ENCODE results near the gene MFAP2. TPM values are rescaled to one million over a fixed set of nuclear protein-coding genes. Genes with fewer than 3 reads are reported as not detected.

MFAP2 gene
- total RNA-seq, 1 experiment from 2014 or later = 0.58 TPM

- intact Hi-C loops (cut with micrococcal nuclease) = no loop called here
- DNase-seq (ENCODE audit: unreplicated experiment) = no peak
- no peaks in the 10 kb centered on the region for H3K4me1 Mint-ChIP-seq (ENCODE audit: insufficient read depth, unreplicated experiment)
- no TSS peak for BruUV-seq (replicated peaks)
- no peaks in the 10 kb centered on the region for H3K9me3 Mint-ChIP-seq (ENCODE audit: unreplicated experiment)
- H3K27ac Mint-ChIP-seq (ENCODE audit: low read depth, unreplicated experiment) = no peak overlapping the region
- no peak for TF ChIP-seq CTCF (IDR thresholded peaks at IDR 0.05; ENCODE audit: unreplicated experiment)
- H3K4me3 Mint-ChIP-seq (ENCODE audit: unreplicated experiment) = no peak overlapping the region
- CTCF ChIA-PET = interaction anchor here (0.5 to 0.9 kb wide), 3 partner anchors 9 to 283 kb away, joined by 3 to 4 read pairs (median 3); no protein-coding TSS in a partner anchor
- POLR2A ChIA-PET = interaction anchor here (1.2 kb wide), 1 partner anchor 9 kb away, joined by 3 read pairs; no protein-coding TSS in a partner anchor
- peaks cover 24% of the 10 kb centered on the region for H3K36me3 Mint-ChIP-seq (ENCODE audit: insufficient read depth, unreplicated experiment)
- no peaks in the 10 kb centered on the region for H3K27me3 Mint-ChIP-seq (ENCODE audit: insufficient read depth, unreplicated experiment)
Observed at GRCh38 chr1:16961297-16962133, 18.9 kb downstream of the MFAP2 start.

GRCh38 chr1:16960560-16961296, 19.7 kb downstream of the MFAP2 start:
- POLR2A ChIA-PET = interaction anchor here (0.7 to 1.2 kb wide), 3 partner anchors 9 to 12 kb away, joined by 3 to 4 read pairs (median 3); no protein-coding TSS in a partner anchor
- CTCF ChIA-PET = interaction anchor here (0.8 to 1.2 kb wide), 2 partner anchors 84 to 88 kb away, joined by 3 read pairs; no protein-coding TSS in a partner anchor
- no peaks in the 10 kb centered on the region for H3K9me3 Mint-ChIP-seq (ENCODE audit: unreplicated experiment)
- no peak for TF ChIP-seq CTCF (IDR thresholded peaks at IDR 0.05; ENCODE audit: unreplicated experiment)
- no peaks in the 10 kb centered on the region for H3K27me3 Mint-ChIP-seq (ENCODE audit: insufficient read depth, unreplicated experiment)
- H3K4me3 Mint-ChIP-seq (ENCODE audit: unreplicated experiment) = no peak overlapping the region
- DNase-seq (ENCODE audit: unreplicated experiment) = no peak
- intact Hi-C loops (cut with micrococcal nuclease) = no loop called here
- no peak overlapping the region for H3K27ac Mint-ChIP-seq (ENCODE audit: low read depth, unreplicated experiment)
- H3K4me1 Mint-ChIP-seq (ENCODE audit: insufficient read depth, unreplicated experiment) = no peaks in the 10 kb centered on the region
- BruUV-seq (replicated peaks) = no TSS peak
- peaks cover 16% of the 10 kb centered on the region for H3K36me3 Mint-ChIP-seq (ENCODE audit: insufficient read depth, unreplicated experiment)

- Mint-ChIP-seq H3K27me3 (ENCODE audit: insufficient read depth, unreplicated experiment) (no peaks in the 10 kb centered on the region), H3K9me3 (ENCODE audit: unreplicated experiment) (no peaks in the 10 kb centered on the region), H3K4me1 (ENCODE audit: insufficient read depth, unreplicated experiment) (no peaks in the 10 kb centered on the region), H3K36me3 (ENCODE audit: insufficient read depth, unreplicated experiment) (peaks cover 10% of the 10 kb centered on the region), H3K4me3 (ENCODE audit: unreplicated experiment) (no peak overlapping the region), H3K27ac (ENCODE audit: low read depth, unreplicated experiment) (no peak overlapping the region)
- CTCF ChIA-PET = no interaction called here
- TF ChIP-seq CTCF (IDR thresholded peaks at IDR 0.05; ENCODE audit: unreplicated experiment) = no peak
- POLR2A ChIA-PET = interaction anchor here (1.3 kb wide), 1 partner anchor 13 kb away, joined by 4 read pairs; no protein-coding TSS in a partner anchor
- intact Hi-C loops (cut with micrococcal nuclease) = no loop called here
- BruUV-seq (replicated peaks) = no TSS peak
- DNase-seq (ENCODE audit: unreplicated experiment) = no peak
Observed at GRCh38 chr1:16958475-16958874, 21.9 kb downstream of the MFAP2 start.

- Mint-ChIP-seq H3K27ac (ENCODE audit: low read depth, unreplicated experiment) (no peak overlapping the region), H3K4me3 (ENCODE audit: unreplicated experiment) (no peak overlapping the region), H3K4me1 (ENCODE audit: insufficient read depth, unreplicated experiment) (peaks cover 4% of the 10 kb centered on the region), H3K27me3 (ENCODE audit: insufficient read depth, unreplicated experiment) (no peaks in the 10 kb centered on the region), H3K9me3 (ENCODE audit: unreplicated experiment) (no peaks in the 10 kb centered on the region), H3K36me3 (ENCODE audit: insufficient read depth, unreplicated experiment) (peaks cover 10% of the 10 kb centered on the region)
- DNase-seq (ENCODE audit: unreplicated experiment) = no peak
- intact Hi-C loops (cut with micrococcal nuclease) = no loop called here
- CTCF ChIA-PET = interaction anchor here (0.6 kb wide), 1 partner anchor 284 kb away, joined by 3 read pairs; no protein-coding TSS in a partner anchor
- no TSS peak for BruUV-seq (replicated peaks)
- no peak for TF ChIP-seq CTCF (IDR thresholded peaks at IDR 0.05; ENCODE audit: unreplicated experiment)
- POLR2A ChIA-PET = interaction anchor here (1.3 kb wide), 1 partner anchor 14 kb away, joined by 4 read pairs; no protein-coding TSS in a partner anchor
Observed at GRCh38 chr1:16957731-16958130, 22.7 kb downstream of the MFAP2 start.

Measured in MCF 10A (cell line).